ENCODE results near the gene LCLAT1. TPM values are rescaled to one million over a fixed set of nuclear protein-coding genes. Genes with fewer than 3 reads are reported as not detected.

The LCLAT1 gene
- total RNA-seq, 1 experiment from 2014 or later, result 36.0 TPM

DNA sequence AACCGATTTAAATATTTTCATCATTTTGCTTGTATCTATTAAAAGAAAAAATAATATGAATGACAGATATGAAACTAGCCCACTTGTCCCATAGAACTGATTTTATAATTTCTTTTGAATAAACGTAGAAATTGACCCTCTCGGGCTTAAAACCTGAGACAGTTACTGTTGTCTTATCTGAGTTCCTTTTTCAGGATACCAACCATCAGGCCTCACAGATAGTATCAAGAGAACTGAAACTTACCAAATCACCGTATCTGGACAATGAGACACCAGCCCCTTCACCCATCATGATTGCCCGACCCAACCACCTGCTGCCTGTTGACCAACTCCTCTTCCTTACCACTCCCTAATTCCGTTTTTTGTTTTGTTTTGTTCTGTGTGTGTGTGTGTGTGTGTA, 53.7 kb downstream of the LCLAT1 start:
- Histone ChIP-seq H3K27ac (ENCODE audit: low read length) (no peak overlapping the region), H3K36me3 (ENCODE audit: control insufficient read depth, insufficient read depth, low read length) (no peaks in the 10 kb centered on the region), H3K4me3 (ENCODE audit: low read depth in 2 of 2, low read length in 2 of 2) (no peak overlapping the region), H3K9me3 (ENCODE audit: control insufficient read depth, insufficient read depth, low read depth, low read length) (peaks cover 30% of the 10 kb centered on the region), H3K4me1 (ENCODE audit: control insufficient read depth, insufficient read depth, low read length) (no peaks in the 10 kb centered on the region), H3K27me3 (ENCODE audit: control insufficient read depth, insufficient read depth, low read length) (no peaks in the 10 kb centered on the region)
- no TSS peak for BruUV-seq (replicated peaks)
- ATAC-seq (no peak), DNase-seq (ENCODE audit: low read depth, low spot score) (no peak)
- in situ Hi-C loops (cut with HindIII; ENCODE audit: low pct_unique_long_range_greater_than_20kb, low sequenced_read_pairs), result no loop called here
- ChIA-PET POLR2A (no interaction called here), CTCF (no interaction called here)
- TF ChIP-seq, protein P1, sequence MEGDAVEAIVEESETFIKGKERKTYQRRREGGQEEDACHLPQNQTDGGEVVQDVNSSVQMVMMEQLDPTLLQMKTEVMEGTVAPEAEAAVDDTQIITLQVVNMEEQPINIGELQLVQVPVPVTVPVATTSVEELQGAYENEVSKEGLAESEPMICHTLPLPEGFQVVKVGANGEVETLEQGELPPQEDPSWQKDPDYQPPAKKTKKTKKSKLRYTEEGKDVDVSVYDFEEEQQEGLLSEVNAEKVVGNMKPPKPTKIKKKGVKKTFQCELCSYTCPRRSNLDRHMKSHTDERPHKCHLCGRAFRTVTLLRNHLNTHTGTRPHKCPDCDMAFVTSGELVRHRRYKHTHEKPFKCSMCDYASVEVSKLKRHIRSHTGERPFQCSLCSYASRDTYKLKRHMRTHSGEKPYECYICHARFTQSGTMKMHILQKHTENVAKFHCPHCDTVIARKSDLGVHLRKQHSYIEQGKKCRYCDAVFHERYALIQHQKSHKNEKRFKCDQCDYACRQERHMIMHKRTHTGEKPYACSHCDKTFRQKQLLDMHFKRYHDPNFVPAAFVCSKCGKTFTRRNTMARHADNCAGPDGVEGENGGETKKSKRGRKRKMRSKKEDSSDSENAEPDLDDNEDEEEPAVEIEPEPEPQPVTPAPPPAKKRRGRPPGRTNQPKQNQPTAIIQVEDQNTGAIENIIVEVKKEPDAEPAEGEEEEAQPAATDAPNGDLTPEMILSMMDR (IDR thresholded peaks at IDR 0.05), result no peak
- TF ChIP-seq SIN3A (IDR thresholded peaks at IDR 0.05; ENCODE audit: borderline replicate concordance, insufficient read depth, low read depth, low read length) (no peak), POLR2AphosphoS5 (IDR thresholded peaks at IDR 0.05; ENCODE audit: low read depth, low read length) (no peak), TCF7L2 (IDR thresholded peaks at IDR 0.05; ENCODE audit: low read depth, low read length) (no peak)
- TF ChIP-seq, protein P2, sequence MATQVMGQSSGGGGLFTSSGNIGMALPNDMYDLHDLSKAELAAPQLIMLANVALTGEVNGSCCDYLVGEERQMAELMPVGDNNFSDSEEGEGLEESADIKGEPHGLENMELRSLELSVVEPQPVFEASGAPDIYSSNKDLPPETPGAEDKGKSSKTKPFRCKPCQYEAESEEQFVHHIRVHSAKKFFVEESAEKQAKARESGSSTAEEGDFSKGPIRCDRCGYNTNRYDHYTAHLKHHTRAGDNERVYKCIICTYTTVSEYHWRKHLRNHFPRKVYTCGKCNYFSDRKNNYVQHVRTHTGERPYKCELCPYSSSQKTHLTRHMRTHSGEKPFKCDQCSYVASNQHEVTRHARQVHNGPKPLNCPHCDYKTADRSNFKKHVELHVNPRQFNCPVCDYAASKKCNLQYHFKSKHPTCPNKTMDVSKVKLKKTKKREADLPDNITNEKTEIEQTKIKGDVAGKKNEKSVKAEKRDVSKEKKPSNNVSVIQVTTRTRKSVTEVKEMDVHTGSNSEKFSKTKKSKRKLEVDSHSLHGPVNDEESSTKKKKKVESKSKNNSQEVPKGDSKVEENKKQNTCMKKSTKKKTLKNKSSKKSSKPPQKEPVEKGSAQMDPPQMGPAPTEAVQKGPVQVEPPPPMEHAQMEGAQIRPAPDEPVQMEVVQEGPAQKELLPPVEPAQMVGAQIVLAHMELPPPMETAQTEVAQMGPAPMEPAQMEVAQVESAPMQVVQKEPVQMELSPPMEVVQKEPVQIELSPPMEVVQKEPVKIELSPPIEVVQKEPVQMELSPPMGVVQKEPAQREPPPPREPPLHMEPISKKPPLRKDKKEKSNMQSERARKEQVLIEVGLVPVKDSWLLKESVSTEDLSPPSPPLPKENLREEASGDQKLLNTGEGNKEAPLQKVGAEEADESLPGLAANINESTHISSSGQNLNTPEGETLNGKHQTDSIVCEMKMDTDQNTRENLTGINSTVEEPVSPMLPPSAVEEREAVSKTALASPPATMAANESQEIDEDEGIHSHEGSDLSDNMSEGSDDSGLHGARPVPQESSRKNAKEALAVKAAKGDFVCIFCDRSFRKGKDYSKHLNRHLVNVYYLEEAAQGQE (IDR thresholded peaks at IDR 0.05; ENCODE audit: insufficient read depth in 1 of 2, low read depth in 2 of 2, low read length in 1 of 2), result no peak
- intact Hi-C loops (cut with micrococcal nuclease; ENCODE audit: unreplicated experiment), result no loop called here

DNA sequence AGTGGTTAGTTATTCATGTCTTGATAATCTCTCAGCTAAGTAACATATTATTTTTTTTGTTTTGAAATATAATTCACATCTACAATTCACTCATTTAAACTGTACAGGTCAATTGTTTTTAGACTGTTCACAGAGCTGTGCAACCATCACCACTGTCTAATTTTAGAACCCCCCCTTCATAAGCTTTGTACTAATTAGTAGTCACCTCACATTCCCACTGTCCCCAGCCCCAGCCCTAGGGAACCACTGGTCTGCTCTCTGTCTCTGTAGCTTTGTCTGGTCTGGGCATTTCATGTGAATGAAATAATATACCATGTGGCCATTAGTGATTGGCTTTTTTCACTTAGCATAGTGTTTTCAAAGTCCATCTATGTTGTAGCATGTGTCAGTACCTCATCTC, 55.3 kb downstream of the LCLAT1 start:
- H3K4me1 ChIP-seq (ENCODE audit: control insufficient read depth, insufficient read depth, low read length), result no peaks in the 10 kb centered on the region
- DNase-seq (ENCODE audit: low read depth, low spot score) (no peak), ATAC-seq (no peak)
- BruUV-seq (replicated peaks), result no TSS peak
- ChIA-PET POLR2A (no interaction called here), CTCF (no interaction called here)
- TF ChIP-seq SIN3A (IDR thresholded peaks at IDR 0.05; ENCODE audit: borderline replicate concordance, insufficient read depth, low read depth, low read length), result no peak
- no peak for TF ChIP-seq TCF7L2 (IDR thresholded peaks at IDR 0.05; ENCODE audit: low read depth, low read length)
- TF ChIP-seq, protein P1 (IDR thresholded peaks at IDR 0.05), result no peak
- TF ChIP-seq, protein P2 (IDR thresholded peaks at IDR 0.05; ENCODE audit: insufficient read depth in 1 of 2, low read depth in 2 of 2, low read length in 1 of 2), result no peak
- no peak for TF ChIP-seq POLR2AphosphoS5 (IDR thresholded peaks at IDR 0.05; ENCODE audit: low read depth, low read length)
- no peaks in the 10 kb centered on the region; the same call in 1 of the 2 replicates for H3K36me3 ChIP-seq (ENCODE audit: control insufficient read depth, insufficient read depth, low read length)
- no peaks in the 10 kb centered on the region for H3K27me3 ChIP-seq (ENCODE audit: control insufficient read depth, insufficient read depth, low read length)
- in situ Hi-C loops (cut with HindIII; ENCODE audit: low pct_unique_long_range_greater_than_20kb, low sequenced_read_pairs), result no loop called here
- intact Hi-C loops (cut with micrococcal nuclease; ENCODE audit: unreplicated experiment), result no loop called here
- H3K9me3 ChIP-seq (ENCODE audit: control insufficient read depth, insufficient read depth, low read depth, low read length), result peaks cover 26% of the 10 kb centered on the region
- no peak overlapping the region for H3K27ac ChIP-seq (ENCODE audit: low read length)
- H3K4me3 ChIP-seq (ENCODE audit: low read depth in 2 of 2, low read length in 2 of 2), result no peak overlapping the region
